Measurements from ENCODE around the gene LSM4.

LSM4 gene

DNA sequence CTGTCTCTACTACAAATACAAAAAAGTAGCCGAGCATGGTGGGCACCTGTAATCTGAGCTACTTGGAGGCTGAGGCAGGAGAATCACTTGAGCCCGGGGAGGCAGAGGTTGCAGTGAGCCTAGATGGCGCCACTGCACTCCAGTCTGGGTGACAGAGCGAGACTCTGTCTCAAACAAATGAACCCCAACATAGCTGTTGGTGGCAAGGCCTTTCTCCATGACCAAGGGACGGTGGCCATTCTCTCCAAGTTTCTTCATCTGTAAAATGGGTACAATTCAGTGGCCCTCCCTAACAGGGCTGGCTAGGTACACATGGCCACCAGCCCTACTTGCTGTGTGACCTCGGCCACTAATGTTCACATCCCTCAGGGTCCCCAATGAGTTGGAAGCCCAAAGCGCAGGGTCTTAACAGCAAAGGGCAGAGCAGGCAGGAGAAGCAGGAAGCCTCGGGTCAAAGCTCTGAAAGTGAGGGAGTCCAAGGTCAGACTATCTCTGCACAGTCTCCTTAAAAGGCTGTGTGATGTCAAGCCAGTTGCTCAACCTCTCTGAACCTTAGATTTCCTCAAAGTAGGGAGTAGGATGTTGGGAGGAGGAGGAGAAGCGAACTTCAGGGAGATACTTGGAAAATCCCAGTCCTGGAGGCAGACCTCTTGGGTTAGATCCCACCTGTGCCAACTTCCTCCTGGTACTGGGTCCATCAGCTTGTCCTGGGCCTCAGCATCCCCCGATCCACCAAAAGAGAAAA, 44.2 kb downstream of the LSM4 start:
- H3K4me3 Mint-ChIP-seq, result peak overlapping the region; percentile 96
- peak; percentile 37 for DNase-seq (ENCODE audit: low spot score)
- peak overlapping the region; percentile 98 for H3K27ac Mint-ChIP-seq
- peaks cover 27% of the 10 kb centered on the region for H3K4me1 Mint-ChIP-seq (ENCODE audit: low read depth)
- H3K27me3 Mint-ChIP-seq (ENCODE audit: low read depth), result peaks cover 4% of the 10 kb centered on the region
- no peaks in the 10 kb centered on the region for H3K9me3 Mint-ChIP-seq
- H3K36me3 Mint-ChIP-seq (ENCODE audit: low read depth), result peaks cover 45% of the 10 kb centered on the region

DNA sequence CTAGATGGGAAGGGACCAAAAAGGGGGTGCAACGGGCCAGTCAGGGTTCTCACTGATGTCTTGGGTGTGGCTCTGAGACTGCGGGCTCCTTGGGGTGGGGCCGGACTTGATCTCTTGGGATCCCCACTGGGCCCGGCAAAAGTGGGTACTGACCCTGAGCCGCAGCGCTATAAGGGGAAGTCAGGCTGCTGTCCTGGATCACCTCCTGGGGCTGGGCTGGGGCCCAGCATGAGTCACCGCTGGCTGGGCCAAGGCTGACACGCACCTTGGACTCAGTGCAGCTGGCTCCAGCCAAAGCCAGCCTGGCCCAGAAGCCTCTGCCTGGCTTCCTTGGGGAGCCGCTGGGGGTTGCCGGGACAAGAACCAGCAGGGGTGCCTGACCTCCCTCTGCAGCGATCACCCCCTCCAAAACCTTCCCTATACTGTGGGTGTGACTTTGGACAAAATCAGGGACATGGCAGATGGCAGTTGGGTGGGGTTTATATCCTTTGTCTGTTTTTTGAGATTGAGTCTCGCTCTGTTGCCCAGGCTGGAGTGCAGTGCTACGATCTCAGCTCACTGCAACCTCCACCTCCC, 48.0 kb downstream of the LSM4 start:
- Mint-ChIP-seq H3K27me3 (ENCODE audit: low read depth) (peaks cover 3% of the 10 kb centered on the region), H3K36me3 (ENCODE audit: low read depth) (peaks cover 45% of the 10 kb centered on the region), H3K27ac (no peak overlapping the region), H3K4me1 (ENCODE audit: low read depth) (peaks cover 17% of the 10 kb centered on the region), H3K4me3 (no peak overlapping the region), H3K9me3 (no peaks in the 10 kb centered on the region)
- no peak for DNase-seq (ENCODE audit: low spot score)

DNA sequence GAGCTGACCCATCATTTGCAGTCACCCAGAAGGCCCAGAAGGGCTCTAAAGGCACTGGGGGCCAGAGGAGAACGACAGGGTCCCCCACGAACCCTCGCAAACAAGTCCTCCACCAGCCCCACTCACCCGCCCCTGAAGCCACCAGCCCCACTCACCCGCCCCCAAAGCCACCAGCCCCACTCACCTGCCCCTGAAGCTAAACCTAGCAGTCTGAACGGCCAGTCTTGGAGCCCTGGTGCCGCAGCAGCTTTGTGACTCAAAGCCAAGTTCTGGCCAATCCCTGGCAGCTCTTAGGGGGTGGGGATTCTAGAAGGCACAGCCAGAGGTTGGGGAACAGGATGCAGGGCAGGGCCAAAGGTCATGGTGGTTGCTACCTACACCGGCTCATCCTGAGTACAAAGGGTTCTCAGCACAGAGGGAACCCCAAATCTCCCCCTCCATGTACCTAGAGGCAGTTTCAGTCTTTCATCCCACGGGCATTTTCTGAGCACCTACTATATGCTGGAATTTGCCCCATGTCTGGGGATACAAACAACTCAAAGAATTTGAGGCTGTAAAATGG, 48.6 kb downstream of the LSM4 start, which contains the start of gene IQCN:
Gene IQCN, minus strand, starts transcription at position 234 of the 562 bp plus-strand sequence. CDS start 4,974 bp downstream, outside the sequence.
- Mint-ChIP-seq H3K4me3 (no peak within 1 kb of the TSS), H3K27ac (no peak within 1 kb of the TSS), H3K9me3 (no peaks in the 10 kb centered on the region), H3K4me1 (ENCODE audit: low read depth) (peaks cover 16% of the 10 kb centered on the region), H3K36me3 (ENCODE audit: low read depth) (peaks cover 40% of the 10 kb centered on the region), H3K27me3 (ENCODE audit: low read depth) (no peaks in the 10 kb centered on the region)
- DNase-seq (ENCODE audit: low spot score), result no peak

DNA sequence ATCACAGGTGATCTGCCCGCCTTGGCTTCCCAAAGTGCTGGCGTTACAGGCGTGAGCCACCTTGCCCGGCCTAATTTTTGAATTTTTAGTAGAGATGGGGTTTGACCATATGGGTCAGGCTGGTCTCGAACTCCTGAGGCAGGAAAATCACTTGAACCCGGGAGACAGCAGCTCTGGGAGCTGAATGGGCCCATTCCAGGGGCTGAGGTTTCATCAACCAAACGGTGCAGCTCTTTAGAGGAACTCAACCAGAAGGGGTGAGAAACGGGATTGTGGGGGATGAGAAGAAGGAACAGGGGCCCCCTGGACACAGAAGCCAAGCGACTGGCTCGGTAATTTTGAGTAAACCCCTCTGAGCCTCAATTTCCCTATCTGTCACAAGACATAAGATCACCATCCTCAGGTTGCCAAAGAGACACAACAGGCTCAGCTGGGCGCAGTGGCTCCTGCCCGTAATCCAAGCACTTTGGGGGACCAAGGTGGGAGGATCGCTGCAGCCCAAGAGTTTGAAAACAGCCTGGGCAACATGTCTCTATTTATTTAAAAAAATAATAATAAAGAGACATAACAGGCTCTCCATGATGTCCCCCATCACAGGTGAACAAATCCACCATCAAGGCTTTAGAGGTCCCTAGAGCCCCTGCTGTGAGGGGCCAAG, 49.2 kb downstream of the LSM4 start:
- Mint-ChIP-seq H3K27ac (no peak overlapping the region), H3K9me3 (no peaks in the 10 kb centered on the region), H3K4me3 (no peak overlapping the region), H3K27me3 (ENCODE audit: low read depth) (no peaks in the 10 kb centered on the region), H3K36me3 (ENCODE audit: low read depth) (peaks cover 38% of the 10 kb centered on the region), H3K4me1 (ENCODE audit: low read depth) (peaks cover 13% of the 10 kb centered on the region)
- no peak for DNase-seq (ENCODE audit: low spot score)

DNA sequence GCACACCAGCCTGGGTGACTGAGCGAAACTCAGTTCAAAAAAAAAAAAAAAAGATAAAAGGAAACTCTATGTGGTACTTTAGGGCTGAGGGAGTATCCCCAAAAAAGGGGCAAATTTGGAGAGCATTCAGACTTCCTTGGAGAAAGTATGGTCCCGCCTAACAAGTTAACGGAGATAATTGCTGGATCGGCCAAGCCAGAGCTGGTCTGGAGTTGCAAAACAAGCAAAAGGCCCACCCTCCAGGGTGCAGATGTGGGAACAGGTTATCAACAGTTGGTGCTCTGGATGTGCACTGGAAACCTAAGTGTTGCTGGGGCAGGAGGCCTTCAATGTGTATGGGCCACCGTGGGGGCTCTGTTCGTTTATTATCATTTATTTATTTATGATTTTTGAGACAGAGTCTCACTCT, 51.4 kb downstream of the LSM4 start:
- Mint-ChIP-seq H3K9me3 (no peaks in the 10 kb centered on the region), H3K4me3 (no peak overlapping the region), H3K36me3 (ENCODE audit: low read depth) (peaks cover 35% of the 10 kb centered on the region), H3K4me1 (ENCODE audit: low read depth) (peaks cover 7% of the 10 kb centered on the region), H3K27ac (no peak overlapping the region), H3K27me3 (ENCODE audit: low read depth) (no peaks in the 10 kb centered on the region)
- no peak for DNase-seq (ENCODE audit: low spot score)

DNA sequence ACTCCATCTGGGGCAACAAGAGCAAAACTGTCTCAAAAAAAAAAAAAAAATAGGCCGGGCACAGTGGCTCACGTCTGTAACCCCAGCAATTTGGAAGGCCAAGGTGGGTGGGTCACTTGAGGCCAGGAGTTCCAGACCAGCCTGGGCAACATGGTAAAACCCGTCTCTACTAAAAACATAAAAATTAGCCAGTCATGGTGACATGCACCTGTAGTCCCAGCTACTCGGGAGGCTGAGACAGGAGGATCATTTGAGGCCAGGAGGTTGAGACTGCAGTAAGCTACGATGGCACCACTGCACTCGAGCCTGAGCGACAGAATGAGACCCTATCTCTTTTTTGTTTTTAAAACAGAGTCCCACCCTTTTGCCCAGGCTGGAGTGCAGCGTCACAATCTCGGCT, 52.5 kb downstream of the LSM4 start:
- H3K27ac Mint-ChIP-seq, result no peak overlapping the region
- H3K9me3 Mint-ChIP-seq, result no peaks in the 10 kb centered on the region
- H3K36me3 Mint-ChIP-seq (ENCODE audit: low read depth), result peaks cover 37% of the 10 kb centered on the region
- H3K27me3 Mint-ChIP-seq (ENCODE audit: low read depth), result no peaks in the 10 kb centered on the region
- peaks cover 5% of the 10 kb centered on the region for H3K4me1 Mint-ChIP-seq (ENCODE audit: low read depth)
- no peak for DNase-seq (ENCODE audit: low spot score)
- H3K4me3 Mint-ChIP-seq, result no peak overlapping the region

DNA sequence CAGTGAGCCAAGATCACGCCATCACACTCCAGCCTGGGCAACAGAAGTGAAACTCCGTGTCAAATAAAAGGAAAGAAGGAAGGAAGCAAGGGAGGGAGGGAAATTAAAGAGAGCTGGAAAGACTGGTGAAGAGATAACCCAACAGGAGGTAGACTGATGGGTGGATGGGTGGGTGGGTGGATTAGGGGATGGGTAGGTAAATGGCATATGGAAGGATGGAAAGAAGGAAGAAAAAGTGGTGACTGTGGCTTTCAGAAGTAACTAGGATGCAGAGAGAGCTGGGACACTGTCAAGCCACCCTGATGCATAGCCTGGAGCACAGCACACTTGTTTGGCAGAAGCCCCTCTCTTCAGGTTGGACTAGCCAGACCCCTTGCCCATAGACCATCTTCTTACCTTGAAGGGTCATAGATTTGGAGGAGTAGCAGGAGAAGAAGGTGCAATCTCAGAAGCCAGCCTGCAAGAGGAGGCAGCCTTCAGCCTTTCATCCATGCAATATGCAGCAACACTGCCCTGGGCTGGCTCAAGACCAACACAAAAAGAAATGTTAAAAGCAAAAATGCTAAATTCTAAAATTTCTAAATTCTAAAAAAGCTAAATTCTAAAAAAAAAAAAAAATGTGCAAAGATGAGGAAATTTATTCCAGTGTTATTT, 53.7 kb downstream of the LSM4 start:
- Mint-ChIP-seq H3K9me3 (no peaks in the 10 kb centered on the region), H3K27ac (no peak overlapping the region), H3K4me3 (no peak overlapping the region), H3K4me1 (ENCODE audit: low read depth) (peaks cover 2% of the 10 kb centered on the region), H3K36me3 (ENCODE audit: low read depth) (peaks cover 27% of the 10 kb centered on the region), H3K27me3 (ENCODE audit: low read depth) (no peaks in the 10 kb centered on the region)
- DNase-seq (ENCODE audit: low spot score), result no peak

DNA sequence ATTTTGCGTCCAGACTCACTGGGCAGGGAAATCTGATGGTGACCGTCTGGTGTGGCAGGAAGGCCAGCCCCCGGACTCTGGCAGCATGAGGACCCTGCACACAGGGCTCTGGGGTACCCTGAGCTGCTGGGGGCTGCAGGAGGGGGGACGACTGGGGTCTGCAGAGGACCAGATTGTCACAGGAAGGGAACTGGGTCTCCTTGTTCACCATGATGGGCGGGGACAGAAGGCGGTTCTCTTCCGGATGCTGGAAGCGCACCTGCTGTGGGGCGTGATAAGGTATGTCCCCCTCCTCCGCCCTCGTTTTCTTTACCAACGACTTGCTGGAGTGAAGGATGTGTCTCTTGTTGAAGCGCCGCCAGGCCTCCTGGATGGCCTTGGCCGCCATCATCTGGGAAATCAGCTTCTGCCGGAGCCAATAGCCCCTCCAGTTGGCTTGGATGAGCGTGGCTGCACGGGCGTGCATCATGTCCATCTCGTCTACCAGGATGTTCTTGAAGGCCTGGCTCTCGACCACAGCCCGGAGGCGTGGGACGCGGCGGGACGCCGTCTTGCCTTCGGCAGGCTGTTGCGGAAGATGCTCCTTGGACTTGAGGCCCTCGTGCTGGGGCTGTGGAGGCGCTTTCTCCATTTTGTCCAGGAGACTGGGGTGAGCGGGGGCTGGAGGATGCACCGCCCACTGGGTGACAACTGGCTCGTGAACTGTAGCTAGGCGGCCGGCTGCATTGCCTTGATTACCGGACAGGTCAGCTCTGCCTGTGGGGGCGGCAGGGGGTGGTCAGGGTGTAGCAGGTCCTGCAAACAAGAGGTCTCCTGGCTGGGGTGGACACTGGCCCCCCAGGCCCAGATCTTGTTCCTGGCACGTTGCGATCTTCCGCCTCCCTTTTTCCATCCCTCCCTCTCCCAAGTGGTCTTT, 55.8 kb downstream of the LSM4 start:
- Mint-ChIP-seq H3K4me3 (no peak overlapping the region), H3K36me3 (ENCODE audit: low read depth) (peaks cover 22% of the 10 kb centered on the region), H3K27ac (no peak overlapping the region), H3K9me3 (no peaks in the 10 kb centered on the region), H3K4me1 (ENCODE audit: low read depth) (peaks cover 2% of the 10 kb centered on the region), H3K27me3 (ENCODE audit: low read depth) (no peaks in the 10 kb centered on the region)
- DNase-seq (ENCODE audit: low spot score), result no peak

DNA sequence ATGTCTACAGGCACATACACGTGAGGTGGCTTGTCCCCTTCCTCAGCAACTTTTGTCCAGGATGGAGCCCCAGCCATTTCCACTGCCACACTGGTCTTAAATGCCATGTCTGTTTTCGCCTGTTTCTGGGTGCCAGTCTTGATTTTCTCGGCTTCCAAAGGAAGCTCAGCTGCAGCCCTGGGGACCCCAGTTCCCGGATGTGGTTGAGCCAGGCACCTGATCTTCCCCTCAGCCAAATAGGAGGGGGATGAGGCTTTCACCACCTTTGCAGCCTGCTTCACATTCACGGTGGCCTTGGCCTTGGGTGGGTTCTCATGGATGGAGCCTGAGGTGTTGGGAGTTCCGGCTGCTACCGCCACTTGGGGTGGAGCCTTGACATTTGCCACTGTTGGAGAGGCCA, 57.3 kb downstream of the LSM4 start:
- no peak for DNase-seq (ENCODE audit: low spot score)
- H3K27me3 Mint-ChIP-seq (ENCODE audit: low read depth), result no peaks in the 10 kb centered on the region
- peaks cover 20% of the 10 kb centered on the region for H3K36me3 Mint-ChIP-seq (ENCODE audit: low read depth)
- H3K9me3 Mint-ChIP-seq, result no peaks in the 10 kb centered on the region
- H3K27ac Mint-ChIP-seq, result no peak overlapping the region
- H3K4me3 Mint-ChIP-seq, result no peak overlapping the region
- peaks cover 2% of the 10 kb centered on the region for H3K4me1 Mint-ChIP-seq (ENCODE audit: low read depth)

DNA sequence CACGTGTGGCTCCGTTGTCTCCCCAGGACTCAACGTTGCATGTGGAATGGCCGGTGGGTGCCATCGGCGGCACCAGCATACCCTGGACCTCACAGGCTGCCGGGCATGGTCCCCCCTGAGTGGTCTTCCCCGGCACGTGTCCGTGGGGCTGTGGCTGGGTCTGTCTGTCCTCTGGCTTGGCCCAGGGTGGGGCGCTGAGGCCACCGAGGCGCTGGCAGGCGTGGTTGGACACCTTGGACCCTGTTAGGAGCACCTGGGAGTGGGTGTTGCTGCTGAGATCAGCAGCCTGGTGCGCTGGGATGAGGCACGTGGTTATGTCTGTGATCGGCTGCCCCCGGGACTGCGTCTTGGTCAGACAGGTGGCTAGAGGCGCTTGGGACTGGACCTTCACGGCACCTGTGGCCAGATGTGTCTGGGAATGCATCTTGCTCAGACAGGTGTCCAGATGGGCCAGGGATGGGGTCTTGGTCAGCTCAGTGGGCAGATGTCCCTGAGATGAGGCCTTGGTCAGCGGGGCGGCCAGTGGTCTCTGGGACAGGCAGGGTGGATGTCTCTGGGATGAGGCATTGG, 57.8 kb downstream of the LSM4 start:
- Mint-ChIP-seq H3K27me3 (ENCODE audit: low read depth) (no peaks in the 10 kb centered on the region), H3K27ac (no peak overlapping the region), H3K4me3 (no peak overlapping the region), H3K9me3 (no peaks in the 10 kb centered on the region), H3K36me3 (ENCODE audit: low read depth) (peaks cover 20% of the 10 kb centered on the region), H3K4me1 (ENCODE audit: low read depth) (peaks cover 2% of the 10 kb centered on the region)
- DNase-seq (ENCODE audit: low spot score), result no peak

DNA sequence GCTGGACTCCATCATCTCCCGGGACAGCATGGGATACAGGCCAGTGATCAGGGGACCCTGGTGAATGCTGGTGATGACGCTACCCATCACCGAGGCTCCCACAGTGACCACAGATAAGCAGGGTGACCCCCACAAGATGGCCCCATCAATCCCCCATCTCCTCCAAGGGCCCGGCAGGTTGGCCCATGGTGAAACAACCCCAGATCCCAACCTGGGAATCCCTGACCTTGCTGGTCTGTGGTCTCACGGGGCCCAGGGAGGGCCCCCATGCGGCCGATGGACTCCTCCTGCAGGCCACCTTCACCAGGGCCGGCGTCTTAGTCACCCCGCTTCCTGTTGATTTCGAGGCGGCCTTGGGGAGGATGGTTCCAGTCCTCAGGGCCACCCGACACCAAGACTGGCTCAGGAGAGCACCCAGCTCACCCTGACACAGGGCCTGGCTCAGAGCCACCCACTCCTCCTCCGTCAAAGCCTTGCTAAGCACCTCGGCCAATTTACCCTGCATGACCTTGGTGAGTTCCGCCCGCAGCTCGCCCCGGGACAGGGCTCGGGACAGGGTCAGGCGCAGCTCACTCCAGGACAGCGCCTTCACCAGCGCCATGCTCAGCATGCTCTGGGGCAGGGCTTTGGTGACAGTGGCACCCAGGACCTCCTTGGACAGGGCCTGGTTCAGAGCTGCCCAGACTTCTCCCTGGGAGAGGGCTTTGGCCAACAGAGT, 58.6 kb downstream of the LSM4 start:
- H3K4me3 Mint-ChIP-seq, result no peak overlapping the region
- H3K27ac Mint-ChIP-seq, result no peak overlapping the region
- peaks cover 2% of the 10 kb centered on the region for H3K4me1 Mint-ChIP-seq (ENCODE audit: low read depth)
- no peaks in the 10 kb centered on the region for H3K9me3 Mint-ChIP-seq
- no peak for DNase-seq (ENCODE audit: low spot score)
- peaks cover 20% of the 10 kb centered on the region for H3K36me3 Mint-ChIP-seq (ENCODE audit: low read depth)
- H3K27me3 Mint-ChIP-seq (ENCODE audit: low read depth), result no peaks in the 10 kb centered on the region

DNA sequence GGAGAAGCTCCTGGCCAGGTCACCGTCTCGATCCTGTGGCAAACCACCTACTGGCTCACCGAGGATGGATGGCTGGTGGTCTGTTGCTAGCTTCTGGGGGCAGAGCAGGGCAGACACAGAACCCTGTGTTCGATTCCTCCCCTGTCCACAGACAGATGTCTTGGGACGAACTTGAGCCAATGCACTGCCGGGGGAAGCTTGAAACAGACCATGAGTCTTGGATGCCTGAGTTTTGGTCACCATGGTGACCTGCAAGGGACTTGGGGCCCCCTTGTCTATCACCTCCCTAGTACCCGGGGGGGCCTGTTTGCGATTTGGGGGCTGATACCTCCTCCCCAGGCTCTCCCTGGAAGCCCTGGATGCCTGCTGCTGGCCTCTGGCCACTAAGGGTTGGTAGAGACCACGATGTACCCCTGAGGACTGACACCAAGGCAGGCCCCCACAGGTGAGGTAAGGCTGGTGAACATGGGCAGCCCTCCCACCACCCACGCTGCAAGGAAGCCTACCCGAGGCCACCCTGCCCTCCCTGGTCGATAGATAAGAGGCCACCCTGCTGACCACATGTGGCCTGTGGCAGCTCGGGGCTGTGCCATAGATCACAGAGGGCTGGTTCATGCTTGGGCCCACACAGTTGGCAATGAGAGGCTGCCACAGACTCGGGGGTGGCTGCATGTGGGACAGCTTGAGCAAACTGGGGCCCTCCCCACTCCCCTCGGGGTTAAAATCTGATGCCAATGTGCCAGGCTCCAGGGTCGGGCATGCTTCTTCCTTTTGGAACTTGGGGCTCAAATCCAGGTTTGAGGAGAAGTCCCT, 59.3 kb downstream of the LSM4 start:
- H3K27ac Mint-ChIP-seq, result no peak overlapping the region
- no peaks in the 10 kb centered on the region for H3K9me3 Mint-ChIP-seq
- H3K27me3 Mint-ChIP-seq (ENCODE audit: low read depth), result no peaks in the 10 kb centered on the region
- H3K4me3 Mint-ChIP-seq, result no peak overlapping the region
- peaks cover 16% of the 10 kb centered on the region for H3K36me3 Mint-ChIP-seq (ENCODE audit: low read depth)
- DNase-seq (ENCODE audit: low spot score), result no peak
- peaks cover 2% of the 10 kb centered on the region for H3K4me1 Mint-ChIP-seq (ENCODE audit: low read depth)
